ENCODE data around the gene SH3PXD2A. TPM values are rescaled to one million over a fixed set of nuclear protein-coding genes. Genes with fewer than 3 reads are reported as not detected.

The SH3PXD2A gene
- total RNA-seq, 1 donor: 29.0 TPM

DNA sequence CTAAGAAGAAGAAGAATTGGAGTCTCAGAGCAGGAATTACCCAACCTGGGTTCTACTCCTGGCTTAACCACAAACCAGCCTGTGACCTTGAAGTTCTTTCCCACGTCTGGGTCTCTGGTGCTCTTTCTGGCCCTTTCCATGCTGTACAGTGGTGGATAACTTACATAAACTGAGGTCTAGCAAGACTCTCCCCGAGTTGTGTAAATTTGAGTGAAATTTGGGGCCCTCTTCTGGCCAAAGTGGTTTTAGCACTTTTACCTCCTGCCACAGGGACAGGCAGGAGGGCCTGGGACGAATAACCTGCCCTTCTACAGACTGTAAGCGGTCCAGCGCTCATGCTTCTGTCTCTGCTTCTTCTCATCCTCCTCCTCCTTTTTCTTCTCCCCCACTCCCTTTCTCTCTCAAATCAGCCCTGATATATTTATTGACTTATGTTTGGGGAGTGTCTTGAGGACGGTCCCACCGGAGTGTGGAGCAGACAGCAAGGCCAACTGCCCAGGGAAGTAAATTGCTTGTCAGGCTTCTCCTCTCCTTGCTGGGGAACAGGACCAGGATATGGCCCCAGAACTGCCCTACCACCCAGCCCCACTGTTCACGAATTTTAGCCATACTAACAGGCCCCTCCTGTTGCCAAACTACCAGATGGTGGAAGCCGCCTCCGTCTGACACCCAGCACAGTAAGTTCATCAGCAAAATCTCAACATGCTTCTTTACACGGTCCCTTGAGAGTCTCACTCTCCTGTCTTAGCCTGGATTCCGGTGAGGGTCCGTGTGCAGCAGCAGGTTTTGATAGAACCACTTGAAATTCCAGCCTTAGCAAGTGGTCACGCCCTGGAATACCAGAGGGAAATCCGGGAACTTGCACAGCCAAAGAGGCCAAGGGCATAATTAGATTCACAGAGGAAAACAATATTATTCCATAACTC is 4.0 kb upstream of the SH3PXD2A start:
- no peaks in the 10 kb centered on the region for H3K27me3 ChIP-seq (ENCODE audit: insufficient read depth, low read length)
- peaks cover 4% of the 10 kb centered on the region for H3K79me2 ChIP-seq (ENCODE audit: insufficient read depth, low read length)
- no peak overlapping the region for H3K4me3 ChIP-seq (ENCODE audit: insufficient read depth, low read length)
- TF ChIP-seq, protein P1, sequence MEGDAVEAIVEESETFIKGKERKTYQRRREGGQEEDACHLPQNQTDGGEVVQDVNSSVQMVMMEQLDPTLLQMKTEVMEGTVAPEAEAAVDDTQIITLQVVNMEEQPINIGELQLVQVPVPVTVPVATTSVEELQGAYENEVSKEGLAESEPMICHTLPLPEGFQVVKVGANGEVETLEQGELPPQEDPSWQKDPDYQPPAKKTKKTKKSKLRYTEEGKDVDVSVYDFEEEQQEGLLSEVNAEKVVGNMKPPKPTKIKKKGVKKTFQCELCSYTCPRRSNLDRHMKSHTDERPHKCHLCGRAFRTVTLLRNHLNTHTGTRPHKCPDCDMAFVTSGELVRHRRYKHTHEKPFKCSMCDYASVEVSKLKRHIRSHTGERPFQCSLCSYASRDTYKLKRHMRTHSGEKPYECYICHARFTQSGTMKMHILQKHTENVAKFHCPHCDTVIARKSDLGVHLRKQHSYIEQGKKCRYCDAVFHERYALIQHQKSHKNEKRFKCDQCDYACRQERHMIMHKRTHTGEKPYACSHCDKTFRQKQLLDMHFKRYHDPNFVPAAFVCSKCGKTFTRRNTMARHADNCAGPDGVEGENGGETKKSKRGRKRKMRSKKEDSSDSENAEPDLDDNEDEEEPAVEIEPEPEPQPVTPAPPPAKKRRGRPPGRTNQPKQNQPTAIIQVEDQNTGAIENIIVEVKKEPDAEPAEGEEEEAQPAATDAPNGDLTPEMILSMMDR (IDR thresholded peaks at IDR 0.05; ENCODE audit: extremely low read depth, low read depth, low read length): peak; percentile 77
- H3K4me2 ChIP-seq (ENCODE audit: insufficient read depth, low read length): no peak overlapping the region
- no peak overlapping the region for H2AFZ ChIP-seq (ENCODE audit: low read length)
- H3K9me3 ChIP-seq (ENCODE audit: low read depth, low read length): no peaks in the 10 kb centered on the region
- no peaks in the 10 kb centered on the region for H4K20me1 ChIP-seq (ENCODE audit: insufficient read depth, low read length)
- peak; percentile 89 for DNase-seq (ENCODE audit: insufficient read length, low spot score, missing footprints)
- H3K27ac ChIP-seq (ENCODE audit: low read depth, low read length): no peak overlapping the region
- H3K36me3 ChIP-seq (ENCODE audit: insufficient read depth, low read length): no peaks in the 10 kb centered on the region
- H3K4me1 ChIP-seq (ENCODE audit: insufficient read depth, low read length): peaks cover under 1% of the 10 kb centered on the region

GRCh38 chr10:103858360-103858759 is 3.0 kb upstream of the SH3PXD2A start:
- Histone ChIP-seq H3K79me2 (ENCODE audit: insufficient read depth, low read length) (peaks cover 14% of the 10 kb centered on the region), H2AFZ (ENCODE audit: low read length) (no peak overlapping the region), H3K27me3 (ENCODE audit: insufficient read depth, low read length) (no peaks in the 10 kb centered on the region), H4K20me1 (ENCODE audit: insufficient read depth, low read length) (no peaks in the 10 kb centered on the region), H3K9me3 (ENCODE audit: low read depth, low read length) (no peaks in the 10 kb centered on the region), H3K36me3 (ENCODE audit: insufficient read depth, low read length) (no peaks in the 10 kb centered on the region), H3K27ac (ENCODE audit: low read depth, low read length) (no peak overlapping the region), H3K4me3 (ENCODE audit: insufficient read depth, low read length) (no peak overlapping the region), H3K4me2 (ENCODE audit: insufficient read depth, low read length) (no peak overlapping the region), H3K4me1 (ENCODE audit: insufficient read depth, low read length) (peaks cover 12% of the 10 kb centered on the region)
- TF ChIP-seq, protein P1 (IDR thresholded peaks at IDR 0.05; ENCODE audit: extremely low read depth, low read depth, low read length): no peak
- no peak for DNase-seq (ENCODE audit: insufficient read length, low spot score, missing footprints)

DNA sequence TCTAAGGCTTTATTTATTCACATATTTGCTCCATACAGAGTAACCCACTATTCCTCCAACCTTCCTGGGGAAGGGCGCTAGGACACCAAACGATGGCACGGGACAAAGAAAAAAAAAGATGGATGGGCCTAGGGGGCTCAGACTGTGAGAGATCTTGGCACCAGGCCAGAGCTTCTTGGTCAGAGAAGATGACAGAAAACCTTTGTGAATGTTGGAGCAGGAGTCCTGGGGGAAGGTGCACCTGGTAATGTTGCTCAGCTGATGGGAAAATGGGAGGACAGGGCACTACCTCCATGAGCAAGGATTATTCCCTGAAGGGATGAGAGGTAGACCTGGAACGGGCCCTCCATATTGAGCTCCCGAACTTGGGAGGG is 1.4 kb upstream of the SH3PXD2A start:
- Histone ChIP-seq H3K4me3 (ENCODE audit: insufficient read depth, low read length) (no peak overlapping the region), H3K9me3 (ENCODE audit: low read depth, low read length) (no peaks in the 10 kb centered on the region), H3K4me2 (ENCODE audit: insufficient read depth, low read length) (no peak overlapping the region), H3K27ac (ENCODE audit: low read depth, low read length) (no peak overlapping the region), H2AFZ (ENCODE audit: low read length) (no peak overlapping the region), H3K79me2 (ENCODE audit: insufficient read depth, low read length) (peaks cover 17% of the 10 kb centered on the region), H3K27me3 (ENCODE audit: insufficient read depth, low read length) (no peaks in the 10 kb centered on the region), H4K20me1 (ENCODE audit: insufficient read depth, low read length) (no peaks in the 10 kb centered on the region), H3K4me1 (ENCODE audit: insufficient read depth, low read length) (peaks cover 26% of the 10 kb centered on the region), H3K36me3 (ENCODE audit: insufficient read depth, low read length) (no peaks in the 10 kb centered on the region)
- TF ChIP-seq, protein P1 (IDR thresholded peaks at IDR 0.05; ENCODE audit: extremely low read depth, low read depth, low read length): no peak
- no peak for DNase-seq (ENCODE audit: insufficient read length, low spot score, missing footprints)
